ENCODE measurements around the gene KLHL17. TPM values are rescaled to one million over a fixed set of nuclear protein-coding genes. Genes with fewer than 3 reads are reported as not detected.
A peak's percentile ranks its signal among the peaks of the same experiment; 100 is the strongest.

Gene KLHL17
- polyA plus RNA-seq, 1 donor (not counting 4 experiments of a cell fraction or from before 2014, with no cell fraction given), result 6.5 TPM

GRCh38 chr1:917466-918091, 42.8 kb upstream of the KLHL17 start:
- Histone ChIP-seq H3K79me2 (ENCODE audit: control insufficient read depth, insufficient read depth, low read length) (no peaks in the 10 kb centered on the region), H3K36me3 (ENCODE audit: control insufficient read depth in 2 of 2, extremely low read depth in 1 of 2, insufficient read depth in 2 of 2, low read length in 2 of 2) (no peaks in the 10 kb centered on the region), H3K4me1 (ENCODE audit: control insufficient read depth, extremely low read depth, insufficient read depth, low read length) (peaks cover 5% of the 10 kb centered on the region), H3K4me3 (ENCODE audit: control insufficient read depth in 2 of 3, extremely low read depth in 1 of 3, insufficient read depth in 2 of 3, low read depth in 1 of 3, low read length in 3 of 3) (no peak overlapping the region), H3K9ac (ENCODE audit: control insufficient read depth, extremely low read depth, insufficient read depth, low read length) (no peak overlapping the region), H3K4me2 (ENCODE audit: control insufficient read depth, extremely low read depth, insufficient read depth, low read depth, low read length) (no peak overlapping the region), H3K27me3 (ENCODE audit: control insufficient read depth, extremely low read depth, insufficient read depth, low read length) (peaks cover 100% of the 10 kb centered on the region), H3K9me3 (ENCODE audit: control insufficient read depth, low read depth, low read length) (no peaks in the 10 kb centered on the region), H4K20me1 (ENCODE audit: control insufficient read depth, extremely low read depth, insufficient read depth, low read length) (peaks cover 12% of the 10 kb centered on the region), H3K9me1 (ENCODE audit: control insufficient read depth, extremely low read depth, insufficient read depth, low read length) (no peaks in the 10 kb centered on the region), H3K27ac (ENCODE audit: control insufficient read depth, insufficient read depth, low read length) (no peak overlapping the region), H2AFZ (ENCODE audit: control insufficient read depth, low read length) (no peak overlapping the region)
- FAIRE-seq, result no peak
- TF ChIP-seq EZH2 (IDR thresholded peaks at IDR 0.05; ENCODE audit: low read length) (peak; percentile 71), CTCF (optimal IDR thresholded peaks at IDR 0.05 in 1 of 3, IDR thresholded peaks at IDR 0.05 in 1 of 3, conservative IDR thresholded peaks at IDR 0.05 in 1 of 3; ENCODE audit: extremely low read depth in 1 of 3, insufficient read depth in 2 of 3, low read length in 3 of 3) (no peak)
- dilution Hi-C loops (cut with MboI; ENCODE audit: extremely low pct_ligation_motif_present, low sequenced_read_pairs), result no loop called here
- DNase-seq (ENCODE audit: low read depth, low spot score), result no peak

- Histone ChIP-seq H3K4me1 (ENCODE audit: control insufficient read depth, extremely low read depth, insufficient read depth, low read length) (peaks cover 7% of the 10 kb centered on the region), H3K9me3 (ENCODE audit: control insufficient read depth, low read depth, low read length) (no peaks in the 10 kb centered on the region), H2AFZ (ENCODE audit: control insufficient read depth, low read length) (no peak overlapping the region), H3K27me3 (ENCODE audit: control insufficient read depth, extremely low read depth, insufficient read depth, low read length) (peaks cover 100% of the 10 kb centered on the region), H3K36me3 (ENCODE audit: control insufficient read depth in 2 of 2, extremely low read depth in 1 of 2, insufficient read depth in 2 of 2, low read length in 2 of 2) (no peaks in the 10 kb centered on the region), H3K4me2 (ENCODE audit: control insufficient read depth, extremely low read depth, insufficient read depth, low read depth, low read length) (no peak overlapping the region), H3K79me2 (ENCODE audit: control insufficient read depth, insufficient read depth, low read length) (no peaks in the 10 kb centered on the region), H3K4me3 (ENCODE audit: control insufficient read depth in 2 of 3, extremely low read depth in 1 of 3, insufficient read depth in 2 of 3, low read depth in 1 of 3, low read length in 3 of 3) (no peak overlapping the region), H4K20me1 (ENCODE audit: control insufficient read depth, extremely low read depth, insufficient read depth, low read length) (peaks cover 12% of the 10 kb centered on the region), H3K9me1 (ENCODE audit: control insufficient read depth, extremely low read depth, insufficient read depth, low read length) (no peaks in the 10 kb centered on the region), H3K27ac (ENCODE audit: control insufficient read depth, insufficient read depth, low read length) (no peak overlapping the region), H3K9ac (ENCODE audit: control insufficient read depth, extremely low read depth, insufficient read depth, low read length) (no peak overlapping the region)
- no peak for DNase-seq (ENCODE audit: low read depth, low spot score)
- no peak for FAIRE-seq
- dilution Hi-C loops (cut with MboI; ENCODE audit: extremely low pct_ligation_motif_present, low sequenced_read_pairs), result no loop called here
- no peak for TF ChIP-seq EZH2 (IDR thresholded peaks at IDR 0.05; ENCODE audit: low read length)
- TF ChIP-seq CTCF (optimal IDR thresholded peaks at IDR 0.05 in 1 of 3, IDR thresholded peaks at IDR 0.05 in 1 of 3, conservative IDR thresholded peaks at IDR 0.05 in 1 of 3; ENCODE audit: extremely low read depth in 1 of 3, insufficient read depth in 2 of 3, low read length in 3 of 3), result no peak
Measured at GRCh38 chr1:918353-918752, 42.0 kb upstream of the KLHL17 start.
